CD14-positive monocyte (primary cell): ENCODE measurements around the gene FBXO24. TPM values are rescaled to one million over a fixed set of nuclear protein-coding genes. Genes with fewer than 3 reads are reported as not detected.

Source experiments
- DNase-seq, 3 donors: peaks; one replicate each; pipeline ENCODE4 v3.0.0-alpha.2; 2011 to 2022
- H2AFZ ChIP-seq: 2 replicates; pipeline ENCODE4 v1.6.0; 2012; ENCODE audit warnings: mild to moderate bottlenecking, low read depth, low read length, inconsistent platforms; ENCODE audit not compliant: insufficient read depth, poor library complexity, severe bottlenecking
- H3K27ac ChIP-seq, 2 donors: 1 replicate in 1 of 2; 2 replicates in 1 of 2; pipeline ENCODE4 v1.5.1; 2012 to 2013; ENCODE audit warnings: low read length in 2 of 2, control low read depth in 1 of 2, inconsistent platforms in 1 of 2, low read depth in 1 of 2, mild to moderate bottlenecking in 1 of 2
- H3K27me3 ChIP-seq, 2 donors: one replicate each; pipeline versions ENCODE4 v1.6.0 to v1.6.1; 2011 to 2013; ENCODE audit warnings: low read length in 2 of 2; ENCODE audit not compliant: control insufficient read depth in 2 of 2, insufficient read depth in 2 of 2
- H3K36me3 ChIP-seq, 2 donors: replicated peaks in 1 of 2; 1 replicate in 1 of 2; 2 replicates in 1 of 2; pipeline versions ENCODE4 v1.5.1 to v1.6.1; 2012 to 2013; ENCODE audit warnings: low read length in 2 of 2, control low read depth in 1 of 2, inconsistent platforms in 1 of 2, mild to moderate bottlenecking in 1 of 2; ENCODE audit not compliant: insufficient read depth in 2 of 2, control insufficient read depth in 1 of 2
- H3K4me1 ChIP-seq, 2 donors: 1 replicate in 1 of 2; 2 replicates in 1 of 2; pipeline versions ENCODE4 v1.5.1 to v1.6.1; 2012 to 2013; ENCODE audit warnings: low read length in 2 of 2, control low read depth in 1 of 2, inconsistent platforms in 1 of 2, mild to moderate bottlenecking in 1 of 2, moderate library complexity in 1 of 2; ENCODE audit not compliant: insufficient read depth in 2 of 2, control insufficient read depth in 1 of 2
- H3K4me2 ChIP-seq: replicated peaks from 2 replicates; pipeline ENCODE3; 2012; ENCODE audit warnings: low read length, moderate library complexity, mild to moderate bottlenecking; ENCODE audit not compliant: poor library complexity, severe bottlenecking; ENCODE audit errors: extremely low read depth
- H3K4me3 ChIP-seq, 3 experiments: fragments of 200-600 bp in 1 of 3; sonication (generic) in 1 of 3; replicated peaks in 1 of 3; 1 replicate in 2 of 3; 2 replicates in 1 of 3; pipeline ENCODE4 v1.5.1; 2011 to 2013; ENCODE audit warnings: low read length in 3 of 3, mild to moderate bottlenecking in 3 of 3, control low read depth in 2 of 3, low read depth in 2 of 3, inconsistent platforms in 1 of 3, moderate library complexity in 1 of 3
- H3K79me2 ChIP-seq: 2 replicates; pipeline ENCODE4 v1.6.0; 2012; ENCODE audit warnings: mild to moderate bottlenecking, control low read depth, inconsistent platforms, low read length, moderate library complexity; ENCODE audit not compliant: insufficient read depth
- H3K9ac ChIP-seq: 2 replicates; pipeline ENCODE4 v1.6.0; 2017; ENCODE audit warnings: low read length, mild to moderate bottlenecking; ENCODE audit not compliant: insufficient read depth, poor library complexity, severe bottlenecking
- H3K9me3 ChIP-seq, 2 donors: replicated peaks in 1 of 2; 1 replicate in 1 of 2; 2 replicates in 1 of 2; pipeline versions ENCODE4 v1.5.1 to v1.6.1; 2012 to 2013; ENCODE audit warnings: low read length in 2 of 2, control low read depth in 1 of 2; ENCODE audit not compliant: control insufficient read depth in 1 of 2, insufficient read depth in 1 of 2
- H4K20me1 ChIP-seq: 2 replicates; pipeline ENCODE4 v1.6.0; 2012; ENCODE audit warnings: mild to moderate bottlenecking, low read length, control low read depth, moderate library complexity; ENCODE audit not compliant: insufficient read depth
- H3K27ac Mint-ChIP-seq, 7 donors: one replicate each; pipeline ENCODE4 v1.8.0; 2020; ENCODE audit warnings: mild to moderate bottlenecking in 7 of 7, mixed read lengths in 7 of 7, moderate library complexity in 6 of 7, inconsistent platforms in 2 of 7
- H3K27me3 Mint-ChIP-seq, 3 donors: one replicate each; pipeline ENCODE4 v1.8.0; 2021 to 2022; ENCODE audit warnings: low read depth in 3 of 3, mild to moderate bottlenecking in 3 of 3, mixed read lengths in 3 of 3, moderate library complexity in 3 of 3, inconsistent platforms in 1 of 3
- H3K36me3 Mint-ChIP-seq, 2 donors: one replicate each; pipeline ENCODE4 v1.8.0; 2020; ENCODE audit warnings: mixed read lengths in 2 of 2, inconsistent platforms in 1 of 2, mild to moderate bottlenecking in 1 of 2
- H3K4me1 Mint-ChIP-seq: one replicate; pipeline ENCODE4 v1.8.0; 2020; ENCODE audit warnings: mild to moderate bottlenecking, mixed read lengths
- H3K4me3 Mint-ChIP-seq, 2 donors: one replicate each; pipeline ENCODE4 v1.8.0; 2020; ENCODE audit warnings: mild to moderate bottlenecking in 2 of 2, mixed read lengths in 2 of 2, moderate library complexity in 1 of 2
- H3K9me3 Mint-ChIP-seq, 7 donors: one replicate each; pipeline ENCODE4 v1.8.0; 2020 to 2022; ENCODE audit warnings: mixed read lengths in 7 of 7, mild to moderate bottlenecking in 6 of 7, moderate library complexity in 6 of 7, inconsistent platforms in 2 of 7
- CTCF ChIP-seq: fragments of 200-600 bp; IDR thresholded peaks from one replicate; pipeline ENCODE4 v1.8.0; 2022; ENCODE audit warnings: antibody characterized with exemption, mild to moderate bottlenecking
- WGBS: methylation state at CpG from one replicate; pipeline ENCODE4 v1.1.5; 2013; ENCODE audit warnings: missing lambda C conversion rate; ENCODE audit not compliant: insufficient coverage; 5-methylcytosine and 5-hydroxymethylcytosine counted together
- intact Hi-C, 2 donors: fragments of 100-400 bp; cut with micrococcal nuclease; formaldehyde crosslinking; loops; one replicate each; pipeline versions ENCODE4 v1.15.0 to v1.15.1; 2023
- polyA plus RNA-seq, 3 donors: library from polyadenylated mRNA; depleted of rRNA in 1 of 3; unstranded in 2 of 3; stranded (reverse) in 1 of 3; fragments of 300-500 nt in 2 of 3; fragments of >200 nt in 1 of 3; fragmentation: Illumina TruSeq in 2 of 3; gene quantifications; 1 replicate in 2 of 3; 2 replicates in 1 of 3; pipeline ENCODE4 v1.2.3, GENCODE V29; 2012 to 2021

The FBXO24 gene
- polyA plus RNA-seq, 3 donors = 0.42 to 1.2 (median 0.69) TPM

- Histone ChIP-seq H3K4me2 (no peak overlapping the region), H3K27ac (no peak overlapping the region), H3K9me3 (no peaks in the 10 kb centered on the region), H3K27me3 (peaks cover 3 to 38% of the 10 kb centered on the region in 2 donors), H3K9ac (no peak overlapping the region), H3K36me3 (peaks cover 13 to 21% of the 10 kb centered on the region in 2 donors), H2AFZ (no peak overlapping the region), H3K4me3 (no peak overlapping the region), H3K4me1 (peaks cover 27 to 48% of the 10 kb centered on the region in 2 donors), H4K20me1 (peaks cover 50% of the 10 kb centered on the region), H3K79me2 (no peaks in the 10 kb centered on the region)
- H3K4me3 Mint-ChIP-seq = peak overlapping the region in 1 of 2 donors; percentile 77
- 71% methylated on average over 5 of the region's 11 CpGs for WGBS
- no peak for TF ChIP-seq CTCF
- DNase-seq = no peak
- peaks cover 40% of the 10 kb centered on the region for H3K4me1 Mint-ChIP-seq
- peaks cover 13 to 32% of the 10 kb centered on the region in 2 donors for H3K36me3 Mint-ChIP-seq
- H3K27me3 Mint-ChIP-seq = peaks cover 28 to 49% (median 39%) of the 10 kb centered on the region in 3 donors
- peaks cover 0 to 17% (median 3%) of the 10 kb centered on the region in 7 donors for H3K9me3 Mint-ChIP-seq
- intact Hi-C loops = no loop called here
- H3K27ac Mint-ChIP-seq = no peak overlapping the region
Measured at GRCh38 chr7:100568176-100568895, 17.8 kb upstream of the FBXO24 start.

GRCh38 chr7:100568896-100569844, 17.0 kb upstream of the FBXO24 start:
- Mint-ChIP-seq H3K27ac (peak overlapping the region in 2 of 7 donors; percentile 46 to 50), H3K9me3 (peaks cover 0 to 17% (median 3%) of the 10 kb centered on the region in 7 donors), H3K27me3 (peaks cover 28 to 53% (median 39%) of the 10 kb centered on the region in 3 donors), H3K4me3 (peak overlapping the region; percentile 12 to 77), H3K4me1 (peaks cover 38% of the 10 kb centered on the region), H3K36me3 (peaks cover 12 to 31% of the 10 kb centered on the region in 2 donors)
- H3K36me3 ChIP-seq = peaks cover 18 to 26% of the 10 kb centered on the region in 2 donors
- peak overlapping the region; percentile 53 for H3K4me2 ChIP-seq
- no peaks in the 10 kb centered on the region for H3K9me3 ChIP-seq
- H3K4me1 ChIP-seq = peaks cover 27 to 48% of the 10 kb centered on the region in 2 donors
- H3K4me3 ChIP-seq = peak overlapping the region in 1 of 3 experiments; percentile 34
- peak in 2 of 3 donors; percentile 38 to 50 for DNase-seq
- H3K9ac ChIP-seq = no peak overlapping the region
- peaks cover 56% of the 10 kb centered on the region for H4K20me1 ChIP-seq
- 17% methylated on average over 23 of the region's 36 CpGs for WGBS
- peaks cover 3 to 38% of the 10 kb centered on the region in 2 donors for H3K27me3 ChIP-seq
- H3K79me2 ChIP-seq = no peaks in the 10 kb centered on the region
- H3K27ac ChIP-seq = no peak overlapping the region
- intact Hi-C loops = no loop called here
- peak; percentile 58 for TF ChIP-seq CTCF
- peak overlapping the region; percentile 65 for H2AFZ ChIP-seq
